HTR-8/SVneo (cell line): ENCODE measurements around the gene SCNN1A.

Experiments used
- DNase-seq: peaks from one replicate; pipeline ENCODE4 v3.0.0; 2011; ENCODE audit warnings: low spot score, mixed read lengths; ENCODE audit not compliant: insufficient read length
- FAIRE-seq: peaks from 2 replicates; lab custom pipeline; 2011; peaks lifted over from hg19 to GRCh38; lab: Jason Lieb, UNC

The SCNN1A gene

DNA sequence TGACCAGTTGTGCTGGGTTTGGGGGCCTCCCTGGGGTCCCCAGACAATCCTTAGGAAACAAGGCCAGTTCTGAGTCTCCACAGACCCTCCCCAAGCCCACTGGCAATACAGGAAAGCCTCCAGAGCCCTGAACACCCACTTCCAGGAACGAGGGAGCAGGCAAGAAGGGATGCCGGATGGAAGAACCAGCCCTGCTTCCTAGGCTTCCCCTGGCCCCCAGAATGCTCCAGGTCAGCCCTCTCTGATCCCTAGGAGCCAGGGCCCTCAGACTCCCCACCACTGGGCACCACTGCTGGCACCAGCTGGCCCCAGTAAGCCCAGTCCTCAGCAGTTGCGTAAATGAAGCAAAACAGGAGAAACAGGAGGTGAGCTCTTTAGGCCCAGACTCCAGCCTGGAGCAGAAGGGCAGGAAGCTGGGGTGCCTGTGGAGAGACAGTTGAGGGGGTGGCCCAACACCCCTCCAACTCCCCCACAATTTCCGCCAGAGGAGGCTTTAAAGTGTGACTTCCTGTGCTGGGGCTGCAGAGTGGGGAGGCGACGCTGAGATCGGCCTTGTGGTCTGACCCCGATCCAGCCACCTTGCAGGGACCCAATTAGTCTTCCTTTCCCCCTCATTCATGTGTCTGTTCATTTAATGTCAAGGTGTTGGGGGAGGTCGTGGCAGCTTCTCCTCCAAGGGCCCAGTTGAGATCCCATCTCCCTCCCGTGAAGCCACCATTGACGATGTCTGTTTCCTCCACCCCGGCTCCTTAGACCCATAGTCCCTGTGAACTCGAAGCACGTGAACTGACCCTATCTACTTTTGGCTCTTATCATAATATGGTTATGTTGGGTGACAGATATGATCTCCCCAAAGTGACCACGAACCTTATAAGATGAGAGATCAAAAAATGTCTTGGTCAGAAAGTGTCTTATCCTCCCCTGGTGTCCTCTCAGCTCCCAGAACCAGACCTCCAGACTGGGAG, 38.2 kb downstream of the SCNN1A start:
- FAIRE-seq = no peak
- DNase-seq = no peak

DNA sequence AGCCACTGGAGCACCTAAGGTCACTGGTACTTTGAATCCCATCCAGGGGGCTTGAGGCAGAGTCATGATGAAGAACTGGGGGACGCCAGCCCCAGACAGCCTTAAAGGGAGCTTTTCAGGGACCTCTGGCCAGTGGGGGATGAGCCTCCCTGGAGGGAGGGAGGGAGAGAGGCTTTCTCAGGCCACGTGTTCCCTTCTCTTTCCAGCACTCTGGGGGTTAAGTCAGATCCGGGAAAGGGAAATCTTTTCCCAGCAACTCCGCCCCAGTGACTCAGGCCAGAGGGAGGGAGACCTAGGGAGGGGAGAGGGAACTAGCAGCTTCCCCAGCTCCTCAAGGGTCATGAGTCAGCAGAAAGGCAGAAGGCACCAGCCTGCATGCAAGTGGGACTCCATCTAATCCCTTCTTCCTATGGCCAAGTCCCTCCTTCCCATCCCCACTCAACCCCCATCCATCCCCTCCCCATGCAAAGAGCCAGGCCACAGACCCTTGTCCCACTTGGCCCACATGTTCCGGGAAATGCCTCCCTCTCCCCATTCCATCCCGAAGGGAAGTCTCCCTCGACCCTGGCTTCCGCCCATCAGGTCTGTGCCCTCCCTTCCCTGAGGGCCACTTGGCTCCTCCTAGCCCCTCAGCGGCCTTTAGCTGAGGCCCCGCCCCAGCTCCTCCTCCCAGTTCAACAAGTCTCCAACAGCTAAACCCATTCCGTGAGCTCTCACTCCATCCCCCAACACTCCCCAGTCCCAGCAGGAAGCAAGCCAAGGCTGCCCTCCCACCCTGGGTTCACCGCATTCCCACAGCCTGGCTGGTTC, 39.1 kb downstream of the SCNN1A start:
- FAIRE-seq (peak; percentile 98), DNase-seq (peak; percentile 99)

DNA sequence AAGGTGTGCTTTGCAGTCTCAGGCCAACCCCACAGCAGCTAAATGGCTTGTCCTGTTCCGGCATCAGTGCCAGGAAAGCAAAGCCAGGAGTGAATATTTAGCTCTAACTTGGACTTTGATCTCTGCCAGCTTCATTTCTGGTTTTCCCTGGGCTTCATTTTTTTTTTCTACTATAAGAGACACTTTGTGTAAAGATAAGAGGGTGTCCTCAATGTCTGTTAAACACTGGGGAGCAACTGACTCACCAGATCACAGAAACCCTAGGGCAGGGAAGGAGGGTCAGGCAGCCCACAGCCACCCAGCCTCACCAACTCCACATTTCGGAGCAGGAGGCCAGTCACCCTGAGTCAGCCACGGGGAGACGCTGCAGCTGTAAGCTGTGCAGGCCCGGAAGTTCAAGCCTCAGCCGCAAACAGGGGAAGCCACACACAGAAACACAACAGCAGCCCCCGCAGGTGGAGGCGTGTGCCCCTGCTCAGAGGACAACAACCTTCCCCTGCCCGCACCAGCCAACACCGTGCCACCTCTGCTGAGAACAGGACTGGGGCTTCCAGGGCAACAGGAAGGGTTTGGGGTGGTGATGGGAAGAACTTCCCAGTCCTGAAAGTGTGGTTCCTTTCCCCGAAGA, 39.8 kb downstream of the SCNN1A start:
- FAIRE-seq (no peak), DNase-seq (peak; percentile 82)

DNA sequence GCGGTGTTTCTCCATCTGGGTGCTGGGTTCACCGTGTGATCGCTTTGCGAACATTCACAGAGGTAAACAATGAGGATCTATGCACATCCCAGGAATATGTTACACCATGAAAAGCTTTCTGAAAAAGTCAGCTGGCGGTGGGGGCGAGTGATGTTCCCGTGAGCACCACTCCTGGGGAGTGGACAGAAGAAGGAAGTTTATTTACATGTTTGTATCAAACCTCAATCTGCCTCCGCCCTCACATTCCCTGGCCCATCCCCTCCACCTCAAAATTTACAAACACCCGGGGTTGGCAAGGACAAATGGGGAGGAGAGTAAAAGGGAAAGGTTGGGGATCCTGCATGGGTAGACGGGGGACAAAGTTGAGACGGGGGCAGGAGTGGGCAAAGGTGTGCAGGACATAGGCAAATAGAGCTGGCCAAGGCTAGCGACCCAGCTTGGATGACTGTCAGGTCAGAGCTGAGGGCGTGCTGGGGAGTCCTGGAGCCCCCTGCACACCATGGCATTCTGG, 40.4 kb downstream of the SCNN1A start:
- no peak for DNase-seq
- no peak for FAIRE-seq

DNA sequence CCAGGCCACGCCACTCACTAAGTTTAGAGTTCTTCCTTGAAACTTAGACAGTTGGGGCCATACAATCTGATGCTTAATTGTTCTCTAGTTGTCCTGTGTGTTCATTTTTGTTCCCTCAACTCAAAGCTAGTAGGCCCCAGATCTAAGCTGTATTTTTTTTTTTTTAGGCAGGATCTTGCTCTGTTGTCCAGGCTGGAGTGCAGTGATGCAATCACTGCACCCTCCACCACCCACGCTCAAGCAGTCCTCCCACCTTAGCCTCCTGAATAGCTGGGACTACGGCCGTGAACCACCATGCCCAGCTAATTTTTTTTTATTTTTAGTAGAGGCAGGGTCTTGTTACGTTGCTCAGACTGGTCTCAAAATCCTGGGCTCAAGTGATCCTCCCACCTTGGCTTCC, 41.0 kb downstream of the SCNN1A start:
- no peak for FAIRE-seq
- DNase-seq = no peak

DNA sequence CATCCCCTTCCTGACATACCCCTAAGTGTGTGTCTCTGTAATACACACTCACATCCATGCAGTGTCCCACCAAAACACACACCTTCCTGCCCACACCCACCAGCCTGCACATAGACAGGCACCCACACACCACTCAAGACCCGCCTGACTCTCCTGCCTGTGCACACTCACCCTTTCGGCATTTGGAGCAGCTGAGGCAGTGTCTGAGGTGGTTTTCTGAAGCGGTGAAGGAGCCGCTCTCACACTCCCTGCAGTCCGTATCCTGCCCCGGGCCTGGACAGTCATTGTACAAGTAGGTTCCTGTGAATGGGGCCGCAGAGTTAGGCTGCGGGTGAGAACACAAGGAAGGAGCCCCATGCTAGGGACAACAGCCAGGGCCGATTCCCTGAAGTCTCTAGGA, 41.8 kb downstream of the SCNN1A start:
- DNase-seq (no peak), FAIRE-seq (peak; percentile 83)

DNA sequence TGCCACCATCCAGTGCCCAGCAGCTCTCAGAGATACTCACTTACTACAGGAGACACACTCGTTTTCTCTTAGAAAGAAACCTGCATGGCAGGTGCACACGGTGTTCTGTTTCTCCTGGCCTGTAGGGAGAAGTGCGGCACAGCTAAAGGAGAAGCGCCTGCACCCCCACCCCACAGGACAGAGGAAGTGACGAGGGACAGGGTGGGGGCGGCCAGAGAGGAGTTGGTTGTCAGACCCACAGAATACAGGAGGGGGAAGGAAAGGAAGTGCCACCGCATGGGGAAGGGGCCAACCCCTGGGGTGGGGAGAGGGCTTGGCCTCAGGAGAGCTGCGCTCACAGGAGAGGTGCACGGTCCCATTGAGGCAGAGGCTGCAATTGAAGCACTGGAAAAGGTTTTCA, 42.3 kb downstream of the SCNN1A start:
- peak; percentile 52 for FAIRE-seq
- DNase-seq = no peak

DNA sequence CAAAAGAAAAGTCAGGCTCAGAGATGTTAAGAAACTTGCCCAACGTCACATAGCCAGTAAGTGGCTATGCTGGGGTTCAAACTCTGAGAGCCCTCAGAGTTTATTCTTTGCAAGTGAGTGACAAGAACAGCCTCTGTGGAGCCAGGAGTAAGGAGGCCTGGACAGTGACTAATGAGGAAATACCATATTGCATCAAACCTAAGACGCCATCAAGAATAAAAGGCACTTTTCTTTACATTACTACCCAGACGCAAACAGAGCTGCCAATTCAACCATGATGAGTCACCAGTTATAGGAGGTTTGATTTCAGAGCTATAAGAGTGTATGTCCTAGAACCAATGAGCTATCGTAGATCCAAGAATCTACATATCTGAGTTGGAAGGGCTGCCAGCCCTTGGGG, 42.9 kb downstream of the SCNN1A start:
- peak; percentile 57 for DNase-seq
- FAIRE-seq = no peak

DNA sequence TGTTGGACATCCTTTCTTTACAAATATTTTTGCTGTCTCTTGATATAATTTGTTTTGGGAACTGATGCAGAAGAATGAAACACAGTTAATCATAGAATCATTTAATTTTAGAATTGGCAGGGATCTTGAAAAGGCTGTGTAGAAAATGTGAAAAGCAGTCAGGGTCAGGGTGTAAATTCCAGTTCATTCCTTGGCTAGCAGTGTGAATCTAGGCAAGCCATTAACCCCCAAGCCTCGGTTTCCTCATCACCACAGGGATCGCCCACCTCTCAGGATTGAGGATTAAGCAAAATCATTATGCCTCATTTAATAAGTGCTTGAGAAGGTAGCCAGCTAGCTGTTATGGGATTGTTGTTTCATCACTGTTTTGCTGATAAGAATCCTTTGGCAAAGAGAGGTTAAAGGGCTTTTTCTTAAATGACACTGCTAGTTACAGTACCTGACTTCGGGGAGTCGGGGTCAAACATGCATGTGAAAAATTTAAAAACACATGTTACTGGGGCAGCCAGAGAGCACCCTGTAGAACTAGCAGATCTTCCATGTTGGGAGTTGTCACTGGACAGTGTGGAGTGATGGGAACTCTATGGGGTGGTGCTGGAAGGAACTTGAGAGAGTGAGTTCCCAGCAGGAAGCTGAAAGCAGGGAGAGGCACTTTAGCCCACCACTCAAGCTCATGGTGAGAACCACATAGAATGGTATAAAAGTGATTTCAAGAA, 44.2 kb downstream of the SCNN1A start:
- DNase-seq = no peak
- FAIRE-seq = peak; percentile 72

DNA sequence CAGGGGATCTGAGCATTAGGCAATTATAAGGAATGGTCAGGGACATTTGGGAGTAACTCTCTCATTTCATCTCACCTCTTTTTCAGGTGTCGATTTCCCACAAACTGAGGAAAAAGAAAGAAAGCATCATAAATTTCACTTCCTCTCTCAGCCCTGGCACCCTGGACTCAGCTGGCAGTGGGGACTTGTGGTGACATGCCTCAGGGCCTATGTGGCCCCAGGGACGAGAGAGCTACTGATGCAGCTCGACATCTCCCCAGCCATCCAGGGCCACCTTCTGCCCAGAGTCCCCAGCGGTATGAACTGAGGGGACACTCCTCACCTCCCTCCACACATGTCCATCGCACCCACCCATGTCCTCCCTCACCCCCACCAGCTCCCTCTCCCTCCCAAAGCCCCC, 45.2 kb downstream of the SCNN1A start:
- DNase-seq (no peak), FAIRE-seq (peak; percentile 58)

DNA sequence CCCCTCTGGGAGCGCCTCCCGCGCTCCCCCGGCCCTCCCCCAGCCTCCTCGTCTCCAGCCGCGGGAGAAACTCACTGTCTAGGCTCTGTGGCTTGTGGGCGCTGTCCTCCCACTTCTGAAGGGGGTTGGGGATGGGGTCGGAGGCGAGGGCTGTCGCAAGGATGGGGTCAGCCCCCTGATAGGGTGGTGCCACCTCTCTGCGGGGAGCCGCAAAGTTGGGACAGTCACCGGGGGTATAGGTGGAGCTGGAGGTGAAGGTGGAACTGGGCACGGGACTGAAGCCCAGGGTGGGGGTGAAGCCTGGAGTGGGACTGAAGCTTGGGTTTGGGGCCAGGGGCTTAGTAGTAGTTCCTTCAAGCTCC, 45.7 kb downstream of the SCNN1A start:
- DNase-seq (no peak), FAIRE-seq (no peak)

DNA sequence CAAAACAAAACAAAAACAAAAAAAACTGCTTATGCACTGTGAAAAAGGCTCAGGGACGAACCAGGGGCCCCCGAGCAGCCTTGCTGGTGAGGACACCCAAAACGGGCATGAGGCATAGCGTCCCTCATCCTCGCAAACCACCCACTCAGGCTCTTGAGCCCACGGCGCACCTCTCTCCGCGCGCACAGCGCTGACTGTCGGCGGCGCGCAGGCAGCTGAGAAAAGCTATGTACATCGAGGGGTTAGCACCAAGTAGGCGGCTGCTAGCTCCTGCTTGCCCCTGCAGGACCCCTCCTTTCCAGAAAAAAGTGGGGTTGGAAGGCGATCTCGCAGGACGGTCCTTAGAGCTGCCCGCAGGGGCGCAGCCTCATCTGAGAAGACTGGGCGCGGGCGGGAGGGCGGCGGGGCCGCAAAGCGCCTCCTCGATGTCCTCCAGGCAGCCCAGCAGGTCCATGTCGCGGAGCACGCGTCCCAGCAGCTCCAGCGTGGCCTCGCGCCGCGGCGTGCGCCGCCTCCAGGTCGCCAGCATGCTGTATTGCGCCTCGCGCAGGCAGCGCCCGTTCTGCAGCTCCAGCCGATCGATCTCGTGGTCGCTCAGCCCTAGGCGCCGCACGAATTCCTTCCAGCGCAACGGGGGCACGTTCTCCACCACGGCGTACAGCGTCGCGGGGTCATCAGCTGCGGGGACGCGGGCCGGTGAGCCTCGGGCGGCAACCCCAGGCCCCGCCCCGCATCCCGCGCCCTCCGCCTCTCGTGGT, 46.2 kb downstream of the SCNN1A start:
- DNase-seq (no peak), FAIRE-seq (peak; percentile 48)

DNA sequence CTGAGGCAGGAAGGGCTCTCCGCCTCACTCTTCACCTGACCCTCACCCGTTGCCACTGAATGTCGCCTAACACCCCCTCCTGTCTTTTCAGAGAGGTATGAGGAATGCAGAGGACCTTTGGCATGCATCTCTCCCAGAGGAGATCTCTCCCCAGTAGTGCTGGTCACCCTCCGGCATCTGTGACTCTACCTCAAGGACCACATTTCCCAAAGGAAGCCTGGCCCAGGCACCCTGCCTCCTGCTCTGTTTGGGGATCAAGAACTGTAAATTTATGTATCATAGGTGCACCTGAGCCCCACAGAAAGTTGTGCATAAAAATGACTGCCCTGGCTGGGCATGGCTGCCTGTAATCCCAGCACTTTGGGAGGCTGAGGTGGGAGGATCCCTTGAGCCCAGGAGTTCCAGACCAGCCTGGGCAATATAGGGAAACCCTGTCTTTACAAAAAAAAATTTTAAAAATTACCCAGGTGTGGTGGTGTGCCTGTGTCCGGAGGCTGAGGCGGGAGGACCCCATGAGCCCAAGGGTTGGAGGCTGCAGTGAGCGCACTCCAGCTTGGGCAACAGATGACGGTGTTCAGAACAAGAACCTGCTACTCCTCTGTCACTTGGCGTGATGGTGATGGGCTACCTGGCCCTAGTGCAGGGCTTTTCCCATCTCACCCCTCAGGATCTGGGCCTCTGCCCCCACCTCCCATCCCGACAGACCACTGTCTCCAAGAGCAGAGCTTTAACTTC, 47.2 kb downstream of the SCNN1A start:
- FAIRE-seq (no peak), DNase-seq (no peak)

DNA sequence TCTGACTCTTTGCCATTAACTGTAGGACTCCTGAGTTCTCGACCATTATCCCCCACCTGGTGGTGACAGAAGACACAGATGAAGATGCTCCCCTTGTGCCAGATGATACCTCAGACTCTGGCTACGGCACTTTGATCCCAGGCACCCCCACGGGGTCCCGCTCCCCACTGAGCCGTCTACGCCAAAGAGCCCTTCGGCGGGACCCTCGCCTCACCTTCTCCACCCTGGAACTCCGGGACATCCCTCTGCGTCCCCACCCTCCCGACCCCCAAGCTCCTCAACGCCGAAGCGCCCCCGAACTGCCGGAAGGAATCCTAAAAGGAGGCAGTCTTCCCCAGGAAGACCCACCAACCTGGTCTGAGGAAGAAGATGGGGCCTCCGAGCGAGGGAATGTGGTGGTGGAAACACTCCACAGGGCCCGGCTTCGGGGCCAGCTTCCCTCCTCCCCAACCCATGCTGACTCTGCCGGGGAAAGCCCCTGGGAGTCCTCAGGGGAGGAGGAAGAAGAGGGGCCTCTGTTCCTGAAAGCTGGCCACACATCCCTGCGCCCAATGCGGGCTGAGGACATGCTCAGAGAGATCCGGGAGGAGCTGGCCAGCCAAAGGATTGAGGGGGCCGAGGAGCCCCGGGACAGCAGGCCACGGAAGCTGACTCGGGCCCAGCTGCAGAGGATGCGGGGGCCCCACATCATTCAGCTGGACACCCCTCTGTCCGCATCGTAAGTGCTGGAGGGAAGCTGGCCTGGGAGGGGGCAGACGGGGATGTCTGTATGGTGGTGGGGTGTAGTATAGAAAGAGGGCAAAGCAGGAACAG, 47.9 kb downstream of the SCNN1A start:
- DNase-seq (no peak), FAIRE-seq (no peak)

DNA sequence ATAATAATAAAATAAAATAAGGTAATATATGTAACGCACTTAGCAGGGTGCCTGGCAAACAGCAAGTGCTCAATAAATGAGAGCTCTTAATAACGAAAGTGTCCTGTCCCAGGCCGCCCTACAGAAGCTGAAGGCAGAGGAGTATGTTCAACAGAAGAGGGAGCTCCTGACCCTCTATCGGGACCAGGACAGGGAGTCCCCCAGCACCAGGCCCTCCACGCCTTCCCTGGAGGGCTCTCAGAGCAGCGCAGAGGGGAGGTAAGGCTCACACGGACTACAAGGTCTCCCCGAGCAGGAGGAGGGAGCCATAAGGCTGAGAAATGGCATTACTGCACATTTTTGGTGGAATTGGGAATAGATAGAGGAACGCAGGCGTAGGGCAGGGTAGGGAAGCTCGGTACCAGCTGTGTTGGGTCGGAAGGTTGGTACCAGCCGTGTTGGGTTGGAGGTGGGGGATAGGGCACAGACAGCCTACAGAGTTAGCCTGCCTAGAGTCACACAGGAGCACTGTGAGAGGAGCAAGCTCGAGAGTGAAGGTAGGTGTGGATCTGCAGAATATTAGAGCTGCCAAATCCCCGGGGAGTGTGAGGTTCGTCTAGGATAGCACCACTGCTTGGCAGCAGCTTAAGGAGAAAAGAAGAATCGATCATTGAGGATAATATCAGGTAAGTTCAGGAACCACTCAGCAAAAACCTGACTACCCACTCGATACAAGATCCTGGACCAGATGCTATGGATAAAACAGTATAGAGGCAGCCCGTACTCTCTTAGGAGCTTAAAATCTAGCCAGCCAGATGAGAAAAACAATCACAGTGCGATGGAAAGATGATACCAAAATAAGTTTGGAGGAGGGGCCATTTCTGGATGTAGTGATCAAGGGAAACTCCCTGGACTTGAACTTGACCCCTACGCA, 48.8 kb downstream of the SCNN1A start:
- FAIRE-seq (peak; percentile 65), DNase-seq (peak; percentile 83)

DNA sequence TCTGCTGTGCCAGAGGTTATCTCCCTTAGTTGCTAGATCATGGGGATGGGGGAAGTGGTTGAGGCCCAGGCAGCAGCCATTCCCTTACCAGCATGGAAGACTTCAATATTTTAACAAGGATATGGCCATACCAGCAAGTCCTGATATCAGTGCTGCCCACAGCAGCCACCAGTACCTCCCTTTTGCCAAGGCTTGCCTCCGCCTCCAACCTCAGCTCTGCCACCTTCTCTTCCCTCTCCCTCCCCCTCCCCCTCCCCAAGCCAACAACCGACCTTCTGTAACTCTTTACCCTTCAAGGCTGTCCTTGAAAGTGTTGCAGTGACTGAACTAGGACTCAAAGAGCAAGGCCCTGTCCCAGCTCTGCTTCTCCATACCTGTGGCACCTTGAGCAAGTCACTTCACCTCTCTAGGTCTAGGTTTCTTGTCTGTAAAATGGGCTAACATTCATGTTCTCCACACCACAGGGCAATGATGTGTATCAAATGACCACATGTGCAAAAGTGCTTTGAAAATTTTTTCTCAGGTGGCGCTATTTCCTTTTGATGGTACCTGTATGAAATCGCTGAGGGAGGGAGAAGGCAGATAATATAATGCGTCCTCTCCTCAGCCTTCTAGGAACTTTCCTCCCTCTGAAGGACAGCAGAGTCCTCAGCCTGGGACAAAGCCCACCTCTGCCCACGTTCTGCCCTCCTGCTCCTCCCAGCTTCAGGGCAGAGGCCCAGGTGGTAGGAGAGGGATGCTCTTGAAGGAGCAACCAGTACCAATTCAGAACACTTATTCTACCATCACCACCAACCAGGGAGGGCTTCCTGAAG, 50.2 kb downstream of the SCNN1A start:
- DNase-seq (no peak), FAIRE-seq (peak; percentile 38)
